TTC549 (cell line): ENCODE measurements around the gene KRT6B.
"Not testable (repeated sequence)": the region's sequence is repeated elsewhere in the genome, so short reads cannot be mapped to it uniquely, and the experiment has no call there.

Experiments used
- FAIRE-seq: peaks from 2 replicates; lab custom pipeline; 2012; peaks lifted over from hg19 to GRCh38; lab: Jason Lieb, UNC

The KRT6B gene

DNA sequence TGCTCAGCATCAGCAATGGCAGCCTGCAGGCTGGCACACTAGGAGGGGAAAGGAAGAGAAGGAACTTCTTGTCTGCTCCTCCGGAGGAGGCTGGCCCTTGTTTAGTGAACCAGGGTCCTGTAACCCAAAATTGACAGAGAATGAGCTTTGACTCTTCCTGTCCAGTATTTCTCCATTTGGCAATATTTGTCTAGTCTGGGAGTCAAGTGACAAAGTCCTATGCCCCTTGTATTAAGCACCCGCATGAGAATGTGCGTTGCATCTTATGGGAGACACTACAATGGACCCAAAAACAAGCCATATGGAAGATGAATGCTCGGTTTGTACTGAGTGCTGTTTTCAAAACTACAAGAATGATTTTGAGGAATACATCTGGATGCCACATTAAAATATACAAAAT is 17.9 kb upstream of the KRT6B start:
- FAIRE-seq, result no peak

GRCh38 chr12:52464897-52465296 is 13.0 kb upstream of the KRT6B start:
- no peak for FAIRE-seq

- no peak for FAIRE-seq
Measured at GRCh38 chr12:52461693-52462092, 9.7 kb upstream of the KRT6B start.

- FAIRE-seq, result no peak
Measured at GRCh38 chr12:52458861-52459260, 6.9 kb upstream of the KRT6B start.

- FAIRE-seq, result no peak
Measured at GRCh38 chr12:52455821-52456220, 3.9 kb upstream of the KRT6B start.

DNA sequence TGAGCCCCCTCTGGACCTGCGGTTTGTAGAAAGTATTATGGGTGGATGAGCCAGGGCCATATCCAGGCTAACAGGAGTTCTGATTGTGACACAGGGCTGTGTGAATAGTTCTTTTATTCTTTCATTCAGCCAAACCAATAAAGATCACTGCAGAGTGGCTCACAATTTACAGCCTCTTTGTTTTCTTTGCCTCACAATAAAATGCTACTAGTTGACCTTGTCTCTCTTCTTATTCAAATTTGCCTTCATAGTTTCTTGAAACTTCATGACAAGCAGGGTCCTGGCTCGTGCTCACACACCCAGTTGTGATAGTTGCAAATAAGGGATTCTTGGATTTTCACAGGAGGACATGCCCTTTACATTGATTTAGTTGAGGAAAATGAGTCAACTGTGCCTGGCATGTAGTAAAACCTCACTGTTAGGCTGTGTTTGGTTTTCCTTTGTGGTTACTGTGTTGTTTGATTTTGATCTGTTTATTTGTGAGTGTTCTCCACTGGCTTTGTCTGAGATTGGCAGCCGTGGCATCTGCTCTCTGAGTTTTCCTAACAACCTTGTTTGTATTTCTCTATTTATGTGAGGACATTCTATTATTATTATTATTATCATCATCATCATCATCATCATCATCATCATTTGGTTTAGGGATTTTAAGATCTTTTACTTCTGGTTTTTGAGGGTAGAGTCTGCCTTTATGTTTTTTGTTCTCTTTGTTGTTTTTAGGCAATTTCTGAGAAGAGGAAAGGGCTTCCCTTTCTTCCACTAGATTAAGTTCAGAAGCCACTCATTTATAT is 2.7 kb upstream of the KRT6B start:
- FAIRE-seq, result no peak

DNA sequence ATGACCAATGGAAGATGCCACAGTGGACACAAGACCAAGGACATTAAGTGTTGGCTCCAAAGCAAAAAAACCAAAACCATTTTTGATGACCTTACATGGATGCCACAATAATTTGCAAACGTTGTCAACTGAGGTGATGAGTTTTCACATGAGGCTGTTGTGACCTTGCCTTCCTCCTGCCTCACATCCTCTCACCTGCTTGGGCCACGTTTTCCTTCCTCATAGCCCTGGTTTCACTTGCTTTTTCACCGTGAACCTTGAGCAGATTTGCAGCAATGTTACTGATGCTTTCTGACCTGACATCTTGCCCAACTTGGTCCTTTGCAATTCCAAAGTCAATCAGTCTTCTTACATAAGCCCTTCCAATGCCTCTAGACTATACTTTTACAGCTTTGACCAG is 3.7 kb downstream of the KRT6B start:
- no peak for FAIRE-seq

DNA sequence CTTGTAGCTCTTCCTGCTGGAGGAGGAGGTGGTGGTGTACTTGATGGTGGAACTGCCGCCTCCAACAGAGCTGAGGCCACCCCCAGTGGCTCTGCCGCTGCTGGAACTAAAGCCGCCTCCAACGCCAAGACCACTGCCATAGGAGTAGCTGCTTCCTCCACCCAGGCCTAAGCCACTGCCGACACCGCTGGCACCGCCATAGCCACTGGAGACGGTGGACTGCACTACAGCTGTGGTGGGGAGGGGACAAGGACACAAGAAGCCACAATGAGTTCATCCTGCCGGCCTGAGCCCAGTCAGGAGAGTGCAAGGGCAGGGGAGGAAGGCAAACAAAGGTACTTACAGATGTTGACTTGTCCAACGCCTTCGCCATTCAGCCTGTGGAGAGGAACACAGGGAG is 4.8 kb downstream of the KRT6B start:
- not testable (repeated sequence) for FAIRE-seq

- no peak for FAIRE-seq
Measured at GRCh38 chr12:52446367-52447045, 5.4 kb downstream of the KRT6B start.

- no peak for FAIRE-seq
Measured at GRCh38 chr12:52445876-52446275, 6.1 kb downstream of the KRT6B start.

DNA sequence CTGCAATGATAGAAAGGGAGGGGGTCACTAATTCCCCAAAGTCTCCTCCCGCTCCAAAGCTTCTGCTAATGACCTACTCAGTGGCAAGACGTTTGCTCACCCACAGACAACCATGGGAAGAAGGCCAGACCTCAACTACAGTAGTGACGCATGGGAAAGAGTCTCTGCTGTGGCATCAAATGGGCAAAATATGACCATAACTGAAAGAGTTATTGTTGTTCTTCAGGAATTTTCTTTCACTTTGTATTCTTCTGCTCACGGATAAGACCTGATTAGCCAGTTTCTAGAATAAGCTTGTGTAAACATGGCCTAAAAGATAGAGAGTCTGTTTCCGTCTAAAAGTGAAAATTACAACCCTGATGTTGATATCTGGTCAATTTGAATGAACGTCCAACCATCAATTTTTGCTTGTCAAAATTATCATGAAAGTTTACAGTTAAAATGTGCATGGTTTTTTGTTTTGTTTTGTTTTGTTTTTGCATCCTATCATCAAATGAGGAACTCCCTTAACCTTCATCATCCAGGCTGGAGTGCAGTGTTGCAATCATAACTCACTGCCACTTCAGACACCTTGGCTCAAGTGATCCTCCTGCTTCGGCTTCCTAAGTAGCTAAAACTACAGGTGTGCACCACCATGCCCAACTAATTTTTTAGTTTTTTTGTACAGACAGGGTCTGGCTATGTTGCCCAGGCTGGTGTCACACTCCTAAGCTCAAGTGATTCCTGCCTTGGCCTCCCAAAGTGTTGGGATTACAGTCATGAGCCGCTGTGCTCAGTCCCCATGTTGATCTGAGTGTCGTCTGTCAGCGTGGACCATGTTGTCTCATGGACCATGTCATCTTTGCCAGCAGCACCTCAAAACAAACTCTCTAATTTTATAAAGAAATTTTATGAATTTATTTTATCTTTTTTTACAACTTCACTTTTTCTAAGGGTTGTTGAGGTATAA is 7.0 kb downstream of the KRT6B start:
- no peak for FAIRE-seq

DNA sequence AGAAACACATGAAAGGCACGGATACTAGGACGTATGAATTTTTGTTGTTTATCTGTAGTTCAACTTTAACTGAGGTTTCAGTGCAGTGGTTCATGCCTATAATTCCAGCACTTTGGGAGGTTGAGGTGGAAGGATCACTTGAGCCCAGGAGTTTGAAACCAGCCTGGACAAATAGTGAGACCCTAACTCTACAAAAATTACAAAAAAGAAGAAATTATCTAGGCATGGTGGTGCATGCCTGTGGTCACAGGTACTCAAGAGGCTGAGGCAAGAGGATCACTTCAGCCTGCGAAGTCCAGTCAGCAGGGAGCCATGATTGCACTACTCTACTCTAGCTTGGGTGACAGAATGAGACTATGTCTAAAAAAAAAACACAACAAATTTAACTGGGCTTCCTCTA is 8.0 kb downstream of the KRT6B start:
- no peak for FAIRE-seq

DNA sequence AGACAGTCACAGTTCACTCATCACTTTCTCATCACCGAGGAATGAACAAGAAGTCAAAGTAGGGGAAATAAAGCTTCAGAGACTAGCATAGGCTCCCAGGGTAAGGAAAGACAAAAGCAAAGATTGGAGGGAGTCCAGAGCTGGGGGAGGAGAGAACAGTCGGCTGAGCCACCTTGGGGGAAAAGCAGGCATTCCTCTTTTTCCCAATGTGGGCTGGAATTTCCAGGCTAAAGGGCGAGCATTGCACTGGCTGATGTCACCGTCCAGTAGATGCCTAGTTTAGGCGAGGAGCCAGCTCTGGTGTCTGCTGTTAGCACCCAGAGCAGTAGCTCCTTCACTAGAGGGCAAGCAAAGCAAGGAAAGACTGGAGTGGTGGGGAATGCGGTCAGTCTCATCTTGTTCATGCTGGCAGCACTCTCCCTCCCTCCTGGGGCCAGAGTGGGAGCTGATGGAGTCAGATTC is 9.3 kb downstream of the KRT6B start:
- no peak for FAIRE-seq

GRCh38 chr12:52441320-52441911 is 10.5 kb downstream of the KRT6B start:
- FAIRE-seq, result no peak

- no peak for FAIRE-seq
Measured at GRCh38 chr12:52440821-52441319, 11.1 kb downstream of the KRT6B start.

DNA sequence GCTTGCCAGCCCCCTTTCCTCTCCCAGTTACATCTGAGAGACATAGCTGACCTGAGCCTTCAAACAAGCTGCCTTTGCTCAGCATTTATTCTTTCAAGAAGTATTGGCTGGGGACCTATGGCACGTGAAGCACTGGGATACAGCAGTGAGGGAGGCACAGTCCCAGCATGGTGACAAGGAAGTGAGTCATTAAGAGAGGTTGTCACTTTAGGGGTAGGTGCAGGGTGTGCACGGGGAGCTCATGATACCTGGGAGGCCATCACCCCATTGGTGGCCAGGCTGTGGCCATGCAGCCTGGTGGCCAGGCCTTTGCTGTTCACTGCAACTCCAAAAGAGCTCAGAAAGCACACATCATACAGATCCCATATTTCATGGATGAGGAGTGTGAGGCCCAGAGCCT is 12.1 kb downstream of the KRT6B start:
- FAIRE-seq, result no peak

DNA sequence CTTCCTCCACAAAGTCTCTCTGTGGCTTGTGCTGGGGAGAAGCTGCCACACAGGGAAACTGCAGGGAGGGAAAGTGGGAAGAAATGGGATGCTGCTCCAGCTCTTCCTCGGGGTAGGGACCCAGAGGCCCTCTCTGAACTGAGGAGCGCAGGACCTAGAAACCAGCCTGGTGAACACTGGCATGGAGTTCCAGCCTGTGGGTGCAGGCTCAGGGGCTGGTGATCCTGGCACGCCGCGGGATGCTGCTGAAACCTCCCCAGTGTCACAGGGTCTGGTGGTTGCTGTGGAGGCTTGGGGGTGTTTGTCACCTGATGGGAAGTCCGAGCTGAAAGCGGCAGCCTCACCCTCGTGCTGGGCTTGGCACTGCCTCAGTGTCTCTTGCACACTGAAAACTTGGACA is 12.5 kb downstream of the KRT6B start:
- FAIRE-seq, result no peak

- no peak for FAIRE-seq
Measured at GRCh38 chr12:52438305-52439301, 13.3 kb downstream of the KRT6B start.

DNA sequence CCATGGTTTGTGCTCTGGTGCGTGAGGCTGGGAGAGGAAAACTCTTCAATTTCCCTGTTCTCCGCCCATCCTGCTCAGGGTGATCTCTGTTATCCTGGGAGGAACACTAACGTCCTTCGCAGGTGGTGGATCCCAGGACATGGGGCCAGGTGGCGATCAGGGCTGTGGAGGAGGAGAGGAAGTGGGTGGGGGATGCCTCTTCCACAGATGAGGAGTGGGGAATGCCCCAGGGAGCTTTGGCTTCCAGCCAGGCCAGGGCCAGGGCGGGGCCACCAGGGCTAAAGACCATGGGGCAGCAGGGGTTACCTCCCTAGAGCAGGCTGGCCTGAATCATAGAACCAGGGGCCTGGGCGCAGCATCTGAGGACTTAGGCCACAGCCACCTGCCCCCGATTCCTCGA is 14.4 kb downstream of the KRT6B start:
- no peak for FAIRE-seq

DNA sequence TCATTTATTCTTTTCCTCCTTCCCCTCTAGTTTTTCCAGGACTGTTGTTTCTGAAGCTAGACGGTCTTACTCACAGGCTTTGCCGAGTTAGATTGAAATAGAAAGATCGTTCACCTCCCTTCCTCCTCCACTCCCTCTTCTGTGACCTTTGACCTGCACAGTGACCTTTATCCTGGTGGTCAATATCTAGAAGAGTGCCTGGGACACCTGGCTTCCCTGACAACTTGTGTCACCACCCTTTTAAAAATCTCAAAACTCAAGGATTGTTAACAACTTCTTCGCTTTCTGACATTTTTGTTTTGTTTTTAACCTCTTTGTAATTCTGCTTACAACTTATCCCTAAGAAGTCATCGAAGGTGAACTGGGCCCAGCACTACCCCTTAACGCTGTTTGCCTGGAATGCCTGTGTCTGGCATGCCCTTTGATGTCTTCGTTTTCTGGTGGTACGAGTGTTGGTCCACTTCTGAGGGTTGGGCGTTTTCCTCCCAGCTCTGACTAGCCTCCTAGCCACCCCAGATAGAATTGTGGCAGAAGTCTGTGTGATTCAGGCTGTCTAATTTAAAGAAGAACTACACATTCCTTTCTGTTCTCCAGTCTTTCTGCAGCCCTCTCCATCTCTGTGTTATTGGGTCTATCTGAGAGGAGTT is 15.0 kb downstream of the KRT6B start:
- FAIRE-seq, result no peak
